Femur (tissue), 1 donor: ENCODE data around the gene TMIE.

Source experiments
- DNase-seq: peaks from one replicate; pipeline ENCODE4 v3.0.0-alpha.2; 2017

Gene TMIE

DNA sequence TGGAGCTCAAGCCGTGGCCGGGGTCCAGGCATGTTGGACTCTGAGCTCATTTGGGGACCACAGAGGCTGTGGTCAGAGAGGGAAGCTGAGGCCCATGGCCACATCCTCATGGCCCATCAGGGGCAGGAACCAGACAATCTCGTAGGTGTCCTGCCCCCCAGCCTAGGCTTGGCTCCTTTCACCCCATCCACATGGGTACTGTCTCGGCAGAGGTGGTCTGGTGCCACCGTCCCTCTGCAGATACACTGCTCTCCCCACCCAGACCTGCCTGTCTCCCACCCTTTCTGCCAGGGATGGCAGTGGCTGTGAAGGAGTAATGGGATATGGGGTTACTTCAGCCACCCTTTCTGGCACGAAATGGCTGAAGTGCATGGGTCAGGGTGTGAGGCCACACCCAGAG lies 8.5 kb downstream of the TMIE start:
- DNase-seq, result peak; percentile 9

DNA sequence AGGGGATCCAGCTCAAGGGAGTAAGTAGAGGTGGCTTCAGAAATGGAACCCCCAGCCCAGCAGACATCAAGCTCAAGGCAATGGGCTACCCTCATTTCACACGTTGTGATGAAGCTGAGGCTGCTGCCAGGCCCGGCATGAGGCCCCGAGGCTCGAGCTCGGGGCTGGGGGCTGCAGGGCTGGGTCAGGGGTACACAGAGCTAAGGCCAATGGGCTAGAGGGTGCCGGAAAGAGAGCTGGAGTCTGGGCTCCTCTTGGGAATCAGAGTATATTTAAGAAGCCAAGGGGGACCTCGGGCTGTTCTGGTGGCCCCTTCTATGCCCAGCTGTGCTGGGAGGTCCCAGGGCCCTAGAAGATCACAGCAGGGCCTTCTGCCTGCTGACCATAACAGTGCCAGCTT lies 9.0 kb downstream of the TMIE start:
- DNase-seq, result peak; percentile 11

DNA sequence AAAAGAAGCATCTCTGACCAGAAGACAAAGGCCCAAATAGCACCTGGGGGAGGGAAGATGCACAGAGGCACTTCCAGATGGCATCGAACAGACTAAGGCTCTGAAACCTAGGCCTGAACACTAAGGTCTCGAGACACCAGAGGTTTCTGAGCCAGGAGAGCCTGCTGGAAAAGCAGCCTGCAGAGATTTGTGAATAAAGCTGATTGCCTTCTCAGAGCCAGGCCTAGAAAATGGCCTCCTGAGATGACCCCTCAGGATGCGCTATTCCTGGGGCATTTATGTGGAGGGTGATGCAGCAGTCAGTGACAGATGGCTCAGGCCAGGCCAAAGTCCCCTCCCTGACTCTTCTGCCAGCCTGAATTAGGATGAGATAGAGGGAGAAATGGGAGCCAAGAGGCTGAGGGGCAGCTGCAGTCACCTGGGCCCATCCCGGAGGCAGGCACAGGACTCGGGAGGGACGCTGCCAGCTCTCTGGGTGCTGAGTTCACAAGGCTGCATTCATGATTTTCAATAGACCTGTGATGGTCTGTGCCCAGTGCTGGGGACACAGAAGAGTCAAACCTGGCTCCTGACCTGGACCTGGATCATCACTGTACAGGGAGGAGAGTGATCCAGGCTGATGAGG lies 9.6 kb downstream of the TMIE start:
- peak; percentile 15 for DNase-seq

DNA sequence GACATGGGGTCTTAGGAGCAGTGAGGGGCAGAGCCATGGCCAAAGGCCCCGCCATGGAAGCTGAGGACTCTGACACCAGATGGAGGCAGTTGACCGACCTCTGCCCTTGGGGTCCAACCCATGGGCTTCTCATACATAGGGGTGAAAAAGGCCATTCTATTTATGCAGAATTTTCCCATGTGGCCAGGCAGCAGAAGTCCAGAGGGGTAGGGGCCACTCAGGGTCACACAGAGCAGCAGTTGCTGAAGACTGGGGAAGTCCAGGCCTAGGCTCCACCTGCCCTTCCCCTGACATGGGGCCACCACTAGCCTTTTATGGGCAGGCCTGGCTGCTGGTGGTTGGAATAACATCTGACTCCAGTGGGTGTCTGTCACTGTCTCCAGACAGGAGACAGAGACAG lies 10.1 kb downstream of the TMIE start:
- DNase-seq, result peak; percentile 18

DNA sequence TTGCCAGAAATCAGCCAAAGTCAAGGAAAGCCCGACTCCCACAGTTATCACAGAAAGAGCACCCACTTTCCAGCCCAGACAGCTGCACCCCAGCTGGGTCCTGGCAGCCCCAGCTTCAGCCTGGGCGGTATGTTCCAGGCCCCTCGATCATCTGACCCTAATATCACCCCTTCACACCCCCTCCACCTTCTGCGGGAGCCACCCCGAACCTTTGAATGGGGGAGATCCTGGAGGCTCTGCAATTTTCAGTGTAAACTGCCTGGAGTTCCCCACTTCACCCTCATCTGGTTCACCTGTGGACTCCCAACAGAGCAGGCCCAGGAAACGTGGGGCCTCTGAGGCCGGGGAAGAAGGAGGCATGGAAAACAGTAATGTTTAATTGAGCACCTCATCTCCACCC lies 10.6 kb downstream of the TMIE start:
- no peak for DNase-seq

DNA sequence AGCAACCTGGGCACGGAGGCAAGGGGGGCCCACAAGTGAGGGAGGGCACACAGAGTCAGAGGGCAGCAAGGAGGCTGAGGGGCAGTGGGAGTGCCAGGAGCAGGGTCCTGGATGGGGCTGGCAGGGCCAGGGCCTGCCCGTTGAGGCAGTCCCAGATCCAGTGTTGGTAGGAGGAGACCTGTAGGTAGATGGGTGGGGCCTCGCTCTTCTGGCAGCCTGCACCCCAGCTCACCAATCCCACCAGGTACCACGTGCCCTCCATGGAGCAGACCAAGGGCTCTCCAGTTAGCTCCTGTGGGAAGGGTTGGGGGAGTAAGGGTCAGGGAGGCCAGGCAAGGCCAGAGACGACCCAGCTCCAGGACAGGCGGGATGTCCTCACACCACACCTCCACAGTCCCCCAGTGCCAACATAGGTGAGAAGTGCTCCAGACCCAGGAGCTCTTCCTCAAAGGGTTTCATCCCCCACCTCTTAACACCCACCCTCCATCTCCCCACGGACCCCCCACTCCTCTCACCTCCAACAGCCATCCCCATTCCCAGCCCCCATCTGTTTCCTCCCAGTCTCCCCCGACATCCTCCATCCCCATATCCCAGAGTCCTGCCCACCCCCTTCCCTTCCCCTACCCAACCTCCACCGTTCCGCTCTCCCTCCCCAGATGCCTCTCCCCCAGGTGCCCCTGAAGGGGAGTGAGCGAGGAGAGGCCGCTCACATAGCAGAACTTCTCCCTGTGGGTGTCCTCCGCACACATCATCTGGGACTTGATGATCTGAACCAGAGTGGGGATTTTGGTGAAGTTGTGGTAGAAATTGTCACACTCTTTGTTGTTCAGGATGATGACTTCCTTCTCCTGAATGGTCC lies 11.2 kb downstream of the TMIE start:
- peak; percentile 9 for DNase-seq

DNA sequence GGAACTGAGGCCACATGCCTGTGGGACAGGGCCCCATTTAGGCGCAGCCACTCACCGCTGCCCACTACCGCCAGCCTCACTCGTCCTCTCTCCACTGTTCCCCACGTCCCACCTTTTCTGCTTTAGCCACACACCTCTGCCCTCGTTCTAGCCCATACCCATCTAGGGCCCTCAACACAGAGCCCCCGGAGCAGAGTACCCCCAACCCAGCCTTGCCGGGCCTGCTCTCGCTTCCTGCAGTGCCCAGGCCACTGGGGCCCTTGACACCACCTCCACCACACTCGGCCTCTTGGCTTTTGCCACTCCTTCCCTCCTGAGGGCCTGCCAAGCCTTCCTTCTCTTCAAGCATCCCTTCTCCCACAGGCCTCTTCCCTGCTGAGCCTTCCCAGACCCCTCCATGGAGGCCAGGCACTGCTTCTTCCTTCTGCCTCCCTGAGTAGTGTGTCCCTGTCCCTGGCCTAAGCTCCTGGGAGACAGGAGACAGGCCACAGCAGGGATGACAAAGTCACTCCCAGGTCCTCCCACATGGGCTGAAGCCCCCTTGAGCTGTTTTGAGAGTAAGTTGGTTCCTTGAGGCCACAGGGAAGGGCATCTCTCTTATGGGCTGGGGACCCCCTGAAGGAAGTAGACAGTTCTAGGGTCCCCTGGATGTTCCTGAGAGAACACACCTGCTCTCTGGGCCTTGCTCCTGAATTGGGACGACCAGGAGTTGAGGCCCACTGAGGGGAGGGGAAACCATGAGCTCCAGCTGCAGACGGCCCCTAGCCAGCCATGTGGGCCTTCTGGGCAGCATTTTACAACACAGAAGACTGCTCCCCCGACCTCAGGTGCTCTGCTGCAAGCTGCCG lies 12.1 kb downstream of the TMIE start:
- DNase-seq, result peak; percentile 11

DNA sequence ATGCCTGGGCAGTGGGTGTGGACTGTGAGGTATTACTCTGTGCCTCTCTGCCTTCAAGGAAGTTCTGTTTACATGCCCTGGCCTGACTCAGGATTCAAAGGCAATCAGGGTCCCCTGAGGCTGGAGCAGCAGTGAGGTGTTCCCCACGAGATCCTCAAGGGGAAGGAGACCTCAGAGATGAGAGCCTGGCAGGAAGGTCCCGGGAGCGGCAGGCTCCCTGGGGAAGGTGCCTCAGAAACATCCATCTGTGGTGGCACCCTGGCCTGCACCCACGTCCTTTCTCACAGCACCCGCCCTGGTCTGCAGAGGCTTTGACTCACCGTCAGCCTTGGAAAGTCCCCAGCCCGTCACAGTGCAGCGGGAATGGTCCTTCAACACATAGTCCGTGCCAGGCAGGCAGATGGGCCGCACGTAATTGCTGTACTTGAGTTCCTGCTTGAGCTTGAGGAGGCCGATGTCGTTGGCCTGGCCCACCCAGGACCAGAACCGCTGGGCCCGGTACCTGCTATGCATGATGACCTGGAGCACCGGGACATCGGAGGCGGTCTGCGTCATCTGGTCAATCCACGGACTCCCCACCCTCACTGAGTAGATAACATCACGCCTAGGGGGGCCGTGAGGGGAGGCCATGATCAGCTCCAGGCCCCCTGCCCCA lies 12.8 kb downstream of the TMIE start:
- peak; percentile 8 for DNase-seq

DNA sequence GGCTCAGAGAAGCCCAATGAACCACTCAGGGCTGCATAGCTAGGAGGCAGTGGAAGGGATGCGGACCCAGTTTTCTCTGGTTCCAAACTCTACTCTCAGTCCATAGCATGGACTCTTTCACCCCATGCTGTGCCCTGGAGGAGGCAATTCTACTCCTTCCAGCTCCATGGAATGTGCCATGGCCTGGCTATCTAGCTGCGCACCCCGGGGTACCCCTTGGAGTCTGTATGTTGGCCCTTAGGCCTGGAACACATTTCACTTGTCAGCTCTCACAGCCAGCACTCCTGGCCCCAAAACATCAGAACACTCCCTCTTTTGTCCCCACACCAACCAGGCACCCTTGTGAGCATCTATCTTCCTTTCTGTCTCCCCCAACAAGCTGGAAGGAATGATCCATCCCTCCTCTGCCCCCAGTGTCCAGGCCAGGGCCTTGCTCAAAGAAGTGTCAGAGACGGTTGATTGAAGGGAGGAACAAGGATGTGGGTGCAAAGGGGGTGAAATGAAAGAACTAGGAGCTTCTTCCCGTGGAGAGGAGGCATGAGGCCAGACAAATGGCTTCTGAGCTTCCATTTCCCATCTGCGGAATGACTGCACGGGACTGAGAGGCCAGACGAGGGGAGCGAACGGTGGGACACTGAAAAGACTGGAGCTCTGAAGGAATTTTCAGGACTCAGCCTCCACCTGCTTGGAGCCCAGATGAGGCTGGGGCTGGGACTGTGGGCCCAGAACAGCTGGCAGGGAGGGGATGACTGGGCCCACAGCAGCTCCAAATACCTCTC lies 13.7 kb downstream of the TMIE start:
- peak; percentile 13 for DNase-seq

DNA sequence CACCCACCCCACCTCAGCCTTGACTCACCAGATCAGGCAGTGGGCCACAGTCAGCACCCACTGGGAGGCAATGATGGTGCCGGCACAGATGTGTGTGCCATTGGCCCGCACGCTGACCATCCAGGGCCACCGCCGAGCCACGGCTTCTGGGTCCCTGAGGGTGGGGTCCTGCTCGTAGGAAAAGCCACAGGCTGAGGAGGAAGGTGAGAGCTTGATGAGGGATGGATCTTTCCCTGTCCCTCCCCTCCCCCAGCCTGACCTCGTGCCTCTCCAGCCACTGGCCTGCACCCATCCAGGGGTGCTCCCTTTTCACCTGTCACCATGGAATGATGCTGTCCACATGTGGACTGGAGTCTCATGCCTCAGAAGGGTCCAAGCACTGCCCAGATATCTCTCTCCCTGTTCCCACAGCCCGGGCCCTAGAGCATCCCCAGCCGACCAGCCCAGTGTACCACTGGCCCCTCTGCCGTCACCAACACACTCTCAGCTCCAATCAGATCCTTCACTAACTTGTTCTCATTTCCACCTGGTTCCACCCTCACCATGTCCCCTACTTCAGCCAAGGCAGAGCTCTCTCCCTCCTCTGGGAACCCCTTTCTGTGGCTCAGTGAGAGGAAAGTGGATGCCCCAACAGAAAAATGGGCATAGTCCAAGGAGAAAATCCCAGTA lies 14.4 kb downstream of the TMIE start:
- DNase-seq, result peak; percentile 8

DNA sequence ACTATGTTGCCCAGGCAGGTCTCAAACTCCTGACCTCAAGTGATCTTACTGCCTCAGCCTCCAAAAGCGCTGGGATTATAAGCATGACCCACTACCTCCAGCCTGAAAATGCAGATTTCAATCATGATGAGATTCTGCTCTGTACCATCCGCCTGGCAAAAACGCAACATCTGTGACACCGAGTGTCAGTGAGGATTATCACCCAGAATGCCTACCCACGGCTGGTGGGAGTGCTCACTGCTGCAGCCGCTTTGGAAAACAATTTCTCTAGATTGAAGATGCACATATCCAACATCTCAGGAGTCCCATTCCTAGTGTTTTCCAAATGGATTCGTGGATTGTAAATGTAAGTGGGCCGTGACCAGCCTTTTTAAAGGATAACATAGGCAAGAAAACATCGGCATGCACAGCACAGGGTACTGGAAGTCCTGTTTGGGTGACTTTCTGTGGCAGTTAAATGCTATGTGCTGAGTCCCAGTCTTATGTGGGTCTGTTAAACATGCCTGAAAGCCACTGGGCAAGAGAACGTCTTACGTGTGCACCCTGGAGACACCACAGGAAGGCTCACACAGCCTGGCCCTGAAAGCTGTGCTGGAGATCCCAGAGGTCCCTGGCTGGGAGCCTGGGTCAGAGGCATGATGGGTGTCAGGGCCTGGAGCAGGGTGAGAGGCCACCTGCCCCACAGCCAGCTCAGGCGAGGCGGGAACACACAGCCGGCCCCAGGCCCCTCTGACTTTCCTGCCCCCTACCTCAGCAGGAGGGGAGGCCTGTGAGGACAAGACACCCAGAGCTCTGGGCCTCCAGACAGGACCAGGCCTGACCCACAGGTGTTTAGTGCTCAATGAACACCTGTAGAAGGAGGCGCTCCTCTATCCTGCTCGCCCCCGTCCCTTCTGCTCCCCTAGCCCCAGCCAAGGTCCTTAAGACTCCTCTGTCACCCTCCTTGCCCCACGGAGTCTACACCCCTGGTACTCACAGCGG lies 15.6 kb downstream of the TMIE start:
- DNase-seq, result peak; percentile 19

DNA sequence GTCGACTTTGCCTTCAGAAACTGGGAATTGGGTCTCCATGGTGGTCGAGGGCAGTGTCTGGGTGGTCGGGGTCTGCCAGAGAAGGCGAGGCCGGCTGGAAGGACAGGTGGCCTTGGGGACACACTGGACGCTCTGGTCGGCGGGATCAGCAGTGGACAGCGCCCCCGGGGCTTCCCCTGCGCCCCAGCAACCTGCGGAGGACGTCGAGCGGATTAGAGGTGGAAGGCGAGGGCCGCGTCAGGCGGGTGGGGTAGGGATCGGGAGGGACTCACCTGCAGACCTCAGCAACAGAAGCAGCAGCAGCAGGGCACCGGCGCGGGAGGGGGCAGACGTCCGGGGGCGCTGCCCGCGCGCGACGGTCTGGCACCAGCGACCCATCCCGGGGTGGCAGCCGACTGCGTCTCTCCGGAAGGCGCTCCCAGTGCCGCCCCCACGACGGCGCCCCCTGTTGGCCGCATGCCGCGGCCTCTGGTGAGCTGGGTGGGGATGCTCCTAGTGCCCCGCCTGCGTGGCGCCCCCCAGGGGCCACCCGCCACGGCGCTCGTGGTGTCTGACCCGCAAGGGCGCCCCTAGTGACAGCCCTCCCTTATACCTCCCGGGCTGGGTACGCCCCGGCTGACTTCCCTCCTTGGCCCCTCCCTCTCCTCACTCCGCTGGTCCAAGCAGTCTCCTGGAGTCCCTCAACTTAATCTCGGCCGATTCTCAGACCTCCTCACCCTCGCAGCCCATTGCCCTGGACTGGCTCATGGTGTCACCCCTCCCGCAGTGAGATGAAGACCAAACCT lies 16.4 kb downstream of the TMIE start, which contains the start of gene PRSS50:
TSS of gene PRSS50 (minus strand) at position 423 of the 785 bp plus-strand sequence. CDS start at position 378, 45 bp downstream.
- DNase-seq, result peak; percentile 19

DNA sequence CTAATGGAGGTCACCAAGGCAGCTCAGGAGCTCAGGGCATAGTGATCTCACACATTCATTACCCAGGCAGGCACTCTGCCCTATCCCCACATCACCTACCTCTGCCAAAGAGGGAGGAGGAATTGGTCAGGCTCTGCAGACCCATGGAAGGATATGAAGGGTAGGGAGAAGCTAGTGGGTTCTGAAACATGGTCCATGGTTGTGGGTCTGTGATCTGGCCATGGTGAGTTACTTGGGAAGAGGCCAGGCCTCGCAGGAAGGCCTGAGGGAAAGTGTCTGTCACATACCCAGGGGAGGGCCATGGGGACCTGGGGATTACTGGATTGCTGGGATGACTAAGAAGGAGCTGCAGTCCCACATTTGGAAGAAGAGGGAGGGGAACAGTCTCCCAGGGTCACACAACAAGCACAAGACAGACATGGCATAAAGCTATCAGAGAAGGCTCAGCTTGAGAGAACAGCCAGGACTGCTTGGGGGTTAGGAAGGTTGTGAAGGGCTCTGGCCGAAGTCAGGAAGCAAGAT lies 17.9 kb downstream of the TMIE start:
- peak; percentile 14 for DNase-seq

DNA sequence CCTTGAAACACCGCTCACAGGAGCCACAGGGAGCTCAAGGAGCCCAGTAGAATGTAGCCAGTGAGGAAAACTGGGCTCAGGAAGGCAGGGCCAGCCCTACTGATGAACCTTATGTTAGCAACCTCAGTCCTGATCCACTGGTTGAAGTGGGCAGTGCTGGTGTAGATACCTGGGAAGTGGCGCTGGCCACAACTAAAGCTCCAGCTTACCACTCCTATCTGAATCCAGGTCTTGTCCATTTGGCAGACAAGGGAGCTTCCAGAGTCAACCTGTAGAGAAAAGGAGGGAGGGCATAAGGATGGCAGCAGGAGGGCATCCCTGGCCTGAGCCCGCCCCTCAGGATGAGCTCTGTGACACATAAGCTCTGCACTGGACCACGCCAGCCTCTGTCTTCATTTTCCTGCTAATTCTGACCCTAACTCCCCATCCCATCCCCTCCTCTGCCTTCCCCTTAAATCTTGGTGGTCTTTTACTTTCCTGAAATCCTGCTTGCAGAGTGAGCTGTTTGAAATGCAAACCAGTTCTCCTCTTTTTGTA lies 18.6 kb downstream of the TMIE start:
- no peak for DNase-seq

DNA sequence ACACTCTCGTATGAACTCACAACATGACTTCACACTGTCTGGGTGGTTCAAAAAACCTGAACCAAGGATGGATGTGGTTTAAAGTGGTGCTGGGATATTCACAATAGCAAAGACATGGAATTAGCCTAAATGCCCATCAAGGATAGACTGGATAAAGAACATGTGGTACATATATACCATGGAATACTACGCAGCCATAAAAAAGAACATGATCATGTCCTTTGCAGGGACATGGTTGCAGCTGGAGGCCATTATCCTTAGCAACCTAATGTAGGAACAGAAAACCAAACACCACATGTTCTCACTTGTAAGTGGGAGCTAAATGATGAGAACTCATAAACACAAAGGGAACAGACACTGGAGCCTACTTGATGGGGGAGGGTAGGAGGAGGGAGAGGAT lies 19.8 kb downstream of the TMIE start:
- DNase-seq, result no peak

DNA sequence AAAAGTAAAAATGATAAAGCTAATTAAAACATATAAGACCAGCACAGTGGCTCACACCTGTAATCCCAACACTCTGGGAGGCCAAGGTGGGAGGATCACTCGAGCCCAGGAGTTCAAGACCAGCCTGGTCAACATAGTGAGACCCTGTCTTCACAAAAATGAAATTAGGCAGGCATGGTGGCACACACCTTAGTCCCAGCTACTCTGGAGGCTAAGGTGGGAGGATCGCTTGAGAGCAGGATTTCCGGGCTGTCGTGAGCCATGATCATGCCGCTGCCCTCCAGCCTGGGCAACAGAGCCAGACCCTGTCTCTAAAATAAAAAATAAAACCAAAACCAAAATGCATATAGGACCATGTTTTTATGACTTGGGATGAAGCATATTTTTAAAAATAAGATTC lies 21.3 kb downstream of the TMIE start:
- DNase-seq, result no peak

DNA sequence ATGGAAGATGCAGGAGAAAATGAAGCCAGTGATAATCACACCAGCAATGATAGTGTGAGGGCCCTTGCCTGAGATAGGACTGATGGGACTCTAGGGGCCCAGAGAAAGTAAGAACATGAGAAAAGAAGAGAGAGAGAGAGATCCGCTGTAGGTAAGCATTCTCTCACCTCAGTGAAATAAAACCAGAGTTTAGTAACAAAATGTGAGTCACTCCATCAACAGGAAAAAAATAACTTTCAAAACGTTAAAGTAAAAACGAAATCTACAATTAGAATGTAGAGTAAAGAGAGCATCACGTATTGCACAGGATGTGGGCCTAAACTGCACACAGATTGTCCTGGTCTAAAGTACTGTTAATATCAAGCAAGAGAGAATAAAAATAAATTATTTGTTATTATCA lies 23.2 kb downstream of the TMIE start:
- DNase-seq, result no peak

DNA sequence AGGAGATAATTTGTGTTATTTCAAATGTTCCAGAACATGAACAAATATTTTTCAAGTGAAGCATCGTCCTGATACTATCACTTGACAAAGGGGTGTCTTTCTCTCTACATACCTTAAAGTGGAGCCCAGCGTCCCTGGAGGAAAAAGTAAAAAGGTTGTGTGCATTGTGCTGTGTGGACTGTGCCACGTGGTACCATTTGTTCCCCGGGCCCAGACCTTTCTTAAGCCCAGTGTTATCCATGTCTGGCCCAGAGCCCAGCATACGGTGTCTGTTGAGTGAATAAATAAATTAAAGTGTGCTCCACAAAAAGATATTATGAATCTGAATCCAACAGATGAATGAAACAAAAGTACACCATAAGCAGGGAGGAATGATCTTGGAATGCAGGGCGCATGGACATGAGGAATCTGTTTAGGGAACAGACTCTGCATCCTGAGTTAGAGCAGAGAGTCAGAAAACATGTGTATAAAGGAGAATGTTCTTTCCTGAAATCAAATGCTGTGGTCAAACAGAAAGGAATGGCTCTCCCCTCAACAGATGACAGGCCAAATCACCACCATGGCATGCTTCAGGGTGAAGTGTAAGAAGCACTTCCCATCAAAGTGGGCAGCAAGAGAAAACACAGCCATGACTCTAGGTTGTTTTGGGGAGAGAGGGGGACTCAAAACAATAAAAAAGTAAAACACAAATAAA lies 24.6 kb downstream of the TMIE start:
- peak; percentile 15 for DNase-seq
